ENCODE results near the gene ZNF330.
"Not testable (repeated sequence)": the region's sequence is repeated elsewhere in the genome, so short reads cannot be mapped to it uniquely, and the experiment has no call there.

- TF ChIP-seq CTCF, POLR2A (IDR thresholded peaks at IDR 0.05): not testable (repeated sequence)
Observed at GRCh38 chr4:141227280-141227679, 6.6 kb downstream of the ZNF330 start.
